ENCODE results near the gene ALG10. TPM values are rescaled to one million over a fixed set of nuclear protein-coding genes. Genes with fewer than 3 reads are reported as not detected.
A peak's percentile ranks its signal among the peaks of the same experiment; 100 is the strongest.
"Not testable (repeated sequence)": the region's sequence is repeated elsewhere in the genome, so short reads cannot be mapped to it uniquely, and the experiment has no call there.

Gene ALG10
- total and polyA plus RNA-seq, 2 of the 4 experiments (the other 2 are of a cell fraction), result 2.7 to 9.7 TPM

DNA sequence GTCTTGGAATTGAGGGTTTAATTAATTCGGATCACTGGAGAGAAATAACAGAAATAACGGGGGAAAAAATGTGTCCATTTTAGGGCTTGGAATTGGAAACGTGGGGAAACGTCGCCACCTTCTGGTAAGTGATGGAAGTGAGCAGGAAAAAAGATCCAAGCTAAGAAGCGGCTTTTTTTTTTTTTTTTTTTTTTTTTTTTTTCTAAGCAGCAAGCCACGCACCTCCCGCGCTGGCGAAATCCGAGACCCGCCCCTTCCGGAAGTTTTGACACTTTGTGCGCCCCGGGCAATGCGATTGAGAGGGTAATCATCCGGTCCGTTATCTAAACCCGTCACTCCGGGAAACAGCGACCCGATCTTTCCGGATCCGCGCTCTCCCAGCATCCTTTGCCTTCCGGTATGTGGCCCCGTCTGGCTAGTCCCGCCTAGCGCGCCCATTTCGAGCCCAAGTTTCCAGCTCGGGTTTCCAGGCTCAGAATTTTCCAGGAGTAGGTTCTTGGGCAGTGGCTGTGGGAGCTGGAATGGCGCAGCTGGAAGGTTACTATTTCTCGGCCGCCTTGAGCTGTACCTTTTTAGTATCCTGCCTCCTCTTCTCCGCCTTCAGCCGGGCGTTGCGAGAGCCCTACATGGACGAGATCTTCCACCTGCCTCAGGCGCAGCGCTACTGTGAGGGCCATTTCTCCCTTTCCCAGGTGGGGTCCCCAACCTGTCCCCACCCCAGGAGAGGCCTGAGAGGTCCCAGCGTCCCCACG lies at the start of gene ALG10 (continued):
- TF ChIP-seq NFE2L2 (IDR thresholded peaks at IDR 0.05; ENCODE audit: low read depth, low read length) (no peak), MAFK (IDR thresholded peaks at IDR 0.05; ENCODE audit: low read depth, low read length) (no peak)
- TF ChIP-seq, protein P1, sequence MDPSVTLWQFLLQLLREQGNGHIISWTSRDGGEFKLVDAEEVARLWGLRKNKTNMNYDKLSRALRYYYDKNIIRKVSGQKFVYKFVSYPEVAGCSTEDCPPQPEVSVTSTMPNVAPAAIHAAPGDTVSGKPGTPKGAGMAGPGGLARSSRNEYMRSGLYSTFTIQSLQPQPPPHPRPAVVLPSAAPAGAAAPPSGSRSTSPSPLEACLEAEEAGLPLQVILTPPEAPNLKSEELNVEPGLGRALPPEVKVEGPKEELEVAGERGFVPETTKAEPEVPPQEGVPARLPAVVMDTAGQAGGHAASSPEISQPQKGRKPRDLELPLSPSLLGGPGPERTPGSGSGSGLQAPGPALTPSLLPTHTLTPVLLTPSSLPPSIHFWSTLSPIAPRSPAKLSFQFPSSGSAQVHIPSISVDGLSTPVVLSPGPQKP (IDR thresholded peaks at IDR 0.05; ENCODE audit: borderline replicate concordance, low read depth, low read length), result 0 out of 2 replicates have a peak, but pooled peaks have one; percentile 23

DNA sequence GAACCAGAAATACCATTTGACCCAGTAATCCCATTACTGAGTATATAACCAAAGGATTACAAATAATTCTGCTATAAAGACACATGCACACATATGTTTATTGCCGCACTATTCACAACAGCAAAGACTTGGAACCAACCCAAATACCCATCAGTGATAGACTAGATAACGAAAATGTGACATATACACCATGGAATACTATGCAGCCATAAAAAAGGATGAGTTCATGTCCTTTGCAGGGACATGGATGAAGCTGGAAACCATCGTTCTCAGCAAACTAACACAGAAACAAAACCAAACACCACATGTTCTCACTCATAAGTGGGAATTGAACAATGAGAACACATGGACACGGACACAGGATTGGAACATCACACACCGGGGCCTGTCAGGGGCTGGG lies 49.4 kb upstream of the ALG10 start:
- H2AK5ac ChIP-seq (ENCODE audit: low read depth, low read length); H4K5ac ChIP-seq (ENCODE audit: low read depth, low read length); H3K56ac ChIP-seq (ENCODE audit: extremely low read depth, insufficient read depth, low read length); ATAC-seq (ENCODE audit: low read depth); H3K9me1 ChIP-seq (ENCODE audit: insufficient read depth, low read length); H2BK5ac ChIP-seq (ENCODE audit: low read depth, low read length, poor library complexity, severe bottlenecking); H2AFZ ChIP-seq (replicated peaks; ENCODE audit: low read length, poor library complexity); H3K27ac ChIP-seq (ENCODE audit: insufficient read depth, low read length); H3K4me1 ChIP-seq (ENCODE audit: control insufficient read depth, insufficient read depth, low read length); H3K4ac ChIP-seq (ENCODE audit: low read depth, low read length); POLR2A ChIA-PET (ENCODE audit: unreplicated experiment); H3K9ac ChIP-seq (ENCODE audit: low read depth, low read length); H3K4me2 ChIP-seq (ENCODE audit: low read depth, low read length); H3K4me3 ChIP-seq (ENCODE audit: insufficient read depth, low read depth, low read length); intact Hi-C loops (cut with micrococcal nuclease); H2BK120ac ChIP-seq (ENCODE audit: low read depth, low read length); H3K23ac ChIP-seq (ENCODE audit: low read depth, low read length); H4K8ac ChIP-seq (ENCODE audit: low read depth in 2 of 2, low read length in 2 of 2); H2BK15ac ChIP-seq (ENCODE audit: low read depth, low read length); DNase-seq; H3K18ac ChIP-seq (ENCODE audit: low read depth, low read length); dilution Hi-C loops (cut with HindIII; ENCODE audit: low sequenced_read_pairs, unreplicated experiment); CTCF ChIA-PET; H3K79me1 ChIP-seq (ENCODE audit: low read depth in 1 of 2, low read length in 2 of 2); H4K20me1 ChIP-seq (ENCODE audit: insufficient read depth, low read length); H3K14ac ChIP-seq (replicated peaks; ENCODE audit: low read depth, low read length); H3K27me3 ChIP-seq (ENCODE audit: control insufficient read depth, insufficient read depth, low read length); H2AK9ac ChIP-seq (replicated peaks; ENCODE audit: low read depth, low read length, poor library complexity); BruUV-seq (replicated peaks); in situ Hi-C loops (cut with MboI; ENCODE audit: low sequenced_read_pairs); H2BK20ac ChIP-seq (ENCODE audit: low read depth, low read length); H3K36me3 ChIP-seq (ENCODE audit: control insufficient read depth, insufficient read depth, low read length); H4K91ac ChIP-seq (ENCODE audit: insufficient read depth, low read depth, low read length); H3K9me3 ChIP-seq (ENCODE audit: control insufficient read depth, insufficient read depth, low read length): not testable (repeated sequence)
- WGBS, 2 experiments (ENCODE audit: extremely low coverage in 2 of 2, insufficient read length in 1 of 2), result no CpG with 5 or more reads among the region's 5 CpGs
